ENCODE results near the gene SORL1.
"Not testable (repeated sequence)": the region's sequence is repeated elsewhere in the genome, so short reads cannot be mapped to it uniquely, and the experiment has no call there.

Gene SORL1

GRCh38 chr11:121631456-121631855, 179.3 kb downstream of the SORL1 start:
- no peak for DNase-seq (ENCODE audit: low read depth)

- DNase-seq (ENCODE audit: low read depth) = no peak
Observed at GRCh38 chr11:121634273-121634672, 182.2 kb downstream of the SORL1 start.

DNA sequence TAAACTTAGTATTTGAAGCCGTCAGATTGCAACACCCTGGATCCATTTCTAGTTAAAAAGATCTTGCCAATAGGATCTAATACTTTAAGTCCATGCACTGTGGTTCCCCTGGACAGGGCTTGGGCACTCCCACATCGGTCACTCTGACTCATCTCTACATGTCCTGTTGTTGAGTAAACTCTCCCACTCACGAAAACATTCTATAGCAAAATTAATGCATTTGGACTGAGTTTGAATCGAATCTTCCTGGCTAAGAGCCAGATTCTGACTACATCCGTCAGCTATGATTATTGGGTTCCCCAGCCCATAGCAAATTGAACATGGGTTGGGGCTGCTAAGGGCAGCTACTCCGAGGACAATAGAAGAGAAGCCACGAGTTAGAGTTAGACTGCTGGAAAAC, 182.8 kb downstream of the SORL1 start:
- DNase-seq (ENCODE audit: low read depth) = peak; percentile 81

- DNase-seq (ENCODE audit: low read depth) = no peak
Observed at GRCh38 chr11:121636081-121636799, 184.1 kb downstream of the SORL1 start.

GRCh38 chr11:121636800-121637176, 184.7 kb downstream of the SORL1 start:
- DNase-seq (ENCODE audit: low read depth) = no peak

DNA sequence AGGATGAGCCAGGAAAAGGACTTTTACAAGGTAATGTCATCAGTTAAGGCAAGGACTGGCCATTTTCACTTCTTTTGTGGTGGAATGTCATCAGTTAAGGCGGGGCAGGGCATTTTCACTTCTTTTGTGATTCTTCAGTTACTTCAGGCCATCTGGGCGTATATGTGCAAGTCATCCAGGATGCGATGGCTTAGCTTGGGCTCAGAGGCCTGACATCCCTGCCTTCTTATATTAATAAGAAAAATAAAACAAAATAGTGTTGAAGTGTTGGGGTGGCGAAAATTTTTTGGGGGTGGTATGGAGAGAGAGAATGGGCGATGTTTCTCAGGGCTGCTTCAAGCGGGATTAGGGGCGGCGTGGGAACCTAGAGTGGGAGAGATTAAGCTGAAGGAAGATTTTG, 185.5 kb downstream of the SORL1 start:
- DNase-seq (ENCODE audit: low read depth) = not testable (repeated sequence)

- DNase-seq (ENCODE audit: low read depth) = no peak
Observed at GRCh38 chr11:121643479-121644186, 191.5 kb downstream of the SORL1 start.

- DNase-seq (ENCODE audit: low read depth) = no peak
Observed at GRCh38 chr11:121644187-121644512, 192.0 kb downstream of the SORL1 start.

- no peak for DNase-seq (ENCODE audit: low read depth)
Observed at GRCh38 chr11:121645001-121645400, 192.9 kb downstream of the SORL1 start.

- no peak for DNase-seq (ENCODE audit: low read depth)
Observed at GRCh38 chr11:121645596-121645995, 193.5 kb downstream of the SORL1 start.

- DNase-seq (ENCODE audit: low read depth) = no peak
Observed at GRCh38 chr11:121648306-121648705, 196.2 kb downstream of the SORL1 start.

- no peak for DNase-seq (ENCODE audit: low read depth)
Observed at GRCh38 chr11:121649798-121650197, 197.7 kb downstream of the SORL1 start.

GRCh38 chr11:121650351-121651256, 198.5 kb downstream of the SORL1 start:
- DNase-seq (ENCODE audit: low read depth) = no peak

GRCh38 chr11:121651257-121651605, 199.1 kb downstream of the SORL1 start:
- no peak for DNase-seq (ENCODE audit: low read depth)

DNA sequence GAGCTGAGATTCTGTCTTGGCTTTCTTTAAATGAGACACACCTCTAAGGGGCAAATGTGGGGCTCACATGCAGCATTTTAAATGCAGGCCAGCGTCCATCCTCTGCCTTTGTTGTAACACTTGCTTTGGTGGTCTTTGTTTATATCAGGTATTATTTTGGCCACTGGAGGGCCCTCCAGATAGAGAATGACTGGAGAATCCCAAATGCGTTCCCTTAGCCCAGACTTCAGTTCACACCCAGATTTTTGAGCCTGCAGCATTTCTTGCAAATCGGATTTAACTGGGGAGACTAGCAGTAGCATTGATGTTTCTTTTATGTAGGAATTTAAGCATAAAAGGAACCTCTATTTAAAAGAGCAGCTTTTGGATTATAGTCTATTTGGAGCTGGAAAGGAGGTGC, 200.9 kb downstream of the SORL1 start:
- no peak for DNase-seq (ENCODE audit: low read depth)

DNA sequence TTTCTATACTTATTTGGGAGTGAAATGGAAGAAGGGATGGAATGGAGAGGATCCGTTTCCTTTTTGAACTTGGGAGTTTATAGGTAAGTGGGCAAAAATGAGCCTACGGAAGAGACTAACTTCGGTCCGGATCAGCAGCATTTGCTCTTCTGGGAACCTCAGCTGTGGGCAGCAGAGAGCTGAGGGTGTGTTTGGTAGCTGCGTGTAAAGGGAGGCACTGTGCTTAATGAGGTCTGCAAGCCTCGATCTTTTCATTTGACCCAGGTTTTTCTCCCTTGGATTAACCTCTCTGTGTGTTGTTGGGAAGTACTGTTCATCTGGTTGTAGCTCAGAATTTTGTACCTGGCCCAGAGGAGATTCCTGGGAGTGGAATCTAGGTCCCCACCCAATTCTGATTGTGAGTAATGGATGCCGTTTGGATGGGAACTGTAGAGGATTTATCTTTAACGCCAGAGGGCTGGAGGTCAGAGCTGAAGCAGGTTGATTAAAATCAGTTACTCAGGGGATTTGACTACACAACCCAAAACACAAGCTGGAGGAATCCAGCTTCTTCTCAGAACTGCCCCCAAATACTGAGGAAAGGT, 202.2 kb downstream of the SORL1 start:
- DNase-seq (ENCODE audit: low read depth) = no peak

DNA sequence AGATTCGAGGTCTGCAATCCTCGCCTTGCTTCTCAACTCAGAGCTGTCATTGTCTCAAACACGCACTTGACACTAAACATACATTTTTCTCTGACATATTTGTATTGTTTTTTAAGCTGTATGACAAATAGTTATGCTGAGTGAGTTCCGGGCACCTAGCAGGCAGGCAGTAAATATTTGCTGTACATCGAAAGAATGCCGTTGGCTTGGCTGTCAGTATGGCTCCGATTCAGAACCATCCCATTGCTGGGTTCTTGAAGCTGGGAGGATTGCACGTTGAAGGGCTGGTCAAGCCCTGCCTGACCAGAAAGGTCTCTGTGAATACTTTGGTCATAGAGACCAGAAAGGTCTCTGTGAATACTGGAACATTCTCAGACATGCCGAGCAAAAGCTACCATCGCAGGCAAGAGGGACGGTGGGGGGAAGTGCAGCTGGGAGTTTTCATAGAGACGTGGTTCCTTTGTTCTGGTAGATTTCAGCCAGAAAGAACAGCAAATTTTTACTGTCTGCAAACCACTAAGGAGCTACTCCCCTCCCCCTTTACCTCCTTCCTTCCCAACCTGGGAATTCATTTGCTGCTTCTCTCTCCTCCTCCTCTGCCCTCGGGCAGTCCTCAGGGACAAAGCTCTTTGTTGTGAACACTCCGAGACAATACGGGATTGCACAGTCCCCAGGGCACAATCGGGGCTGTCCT, 202.9 kb downstream of the SORL1 start:
- DNase-seq (ENCODE audit: low read depth) = no peak

DNA sequence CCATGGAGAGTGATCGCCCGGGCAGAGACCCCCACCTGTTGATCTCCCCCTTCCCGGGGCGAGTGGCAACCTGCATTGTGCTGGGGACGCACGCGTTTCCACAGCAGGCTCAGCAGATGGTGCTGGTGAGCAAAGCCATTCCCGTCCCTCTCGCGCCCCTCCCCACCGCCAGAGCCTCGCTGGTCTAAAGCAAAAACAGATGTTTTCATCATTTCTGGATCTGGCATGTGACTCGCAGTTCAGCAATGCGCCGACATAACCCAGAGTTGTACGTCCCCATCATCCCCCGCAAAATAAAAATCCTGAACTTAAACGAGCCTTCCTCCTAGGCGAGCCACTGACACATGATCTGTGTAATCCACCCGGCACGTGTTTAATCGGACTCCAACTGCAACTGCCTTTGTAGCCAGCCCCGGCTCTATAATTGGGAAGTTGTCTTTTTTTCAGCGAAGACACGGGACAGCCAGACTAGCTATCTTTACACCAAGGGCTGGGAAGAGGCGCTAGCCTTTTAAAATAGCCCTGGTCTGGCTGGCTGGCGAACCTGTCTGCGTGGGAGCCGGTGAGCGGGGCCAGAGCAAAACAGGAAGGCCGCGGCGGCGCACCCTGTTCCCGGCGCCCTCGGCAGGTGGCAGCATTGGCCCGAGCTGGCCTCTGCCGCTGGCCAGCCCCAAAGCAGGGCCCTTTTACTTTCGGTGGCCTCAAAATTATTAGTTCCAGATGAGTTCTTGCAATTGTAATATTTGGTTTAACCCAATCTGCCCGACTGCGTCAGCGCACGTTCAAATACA, 203.6 kb downstream of the SORL1 start:
- peak; percentile 95 for DNase-seq (ENCODE audit: low read depth)

DNA sequence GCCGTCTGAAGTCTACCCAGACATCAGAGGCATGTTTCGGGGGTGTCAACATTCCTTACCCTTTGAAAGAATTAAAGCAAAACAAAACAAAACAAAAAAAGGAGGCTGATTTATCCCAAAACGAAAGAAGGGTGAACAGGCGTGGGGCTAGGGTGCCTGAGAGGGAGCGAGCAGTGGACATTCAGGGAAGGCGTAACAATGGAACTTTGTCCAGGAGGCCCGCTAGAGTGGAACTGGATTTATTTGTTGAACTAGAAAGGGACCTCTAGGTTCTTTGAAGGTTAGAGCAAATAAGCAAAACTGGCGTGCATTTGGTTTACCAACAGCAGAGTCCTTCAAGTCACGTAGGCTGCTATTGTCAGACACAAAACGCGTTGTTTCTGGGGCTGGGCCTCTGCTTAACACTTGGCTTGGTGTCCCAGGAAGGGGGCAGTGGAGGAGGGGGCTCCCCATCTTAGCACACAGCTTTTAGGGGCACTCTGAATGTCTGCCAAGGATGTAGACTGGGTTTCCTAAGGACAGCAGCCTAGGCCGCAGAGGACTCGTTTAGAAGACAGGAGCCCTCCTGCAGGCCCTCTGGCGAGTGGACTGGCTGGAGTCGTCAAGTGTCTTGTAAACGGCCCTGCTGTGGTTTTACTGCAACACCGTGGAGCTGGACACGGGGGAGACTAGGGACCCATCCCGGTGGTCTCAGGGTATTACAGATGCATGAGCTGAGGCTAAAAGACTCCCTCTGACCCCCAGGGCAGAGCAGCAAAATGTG, 204.4 kb downstream of the SORL1 start:
- DNase-seq (ENCODE audit: low read depth) = no peak

DNA sequence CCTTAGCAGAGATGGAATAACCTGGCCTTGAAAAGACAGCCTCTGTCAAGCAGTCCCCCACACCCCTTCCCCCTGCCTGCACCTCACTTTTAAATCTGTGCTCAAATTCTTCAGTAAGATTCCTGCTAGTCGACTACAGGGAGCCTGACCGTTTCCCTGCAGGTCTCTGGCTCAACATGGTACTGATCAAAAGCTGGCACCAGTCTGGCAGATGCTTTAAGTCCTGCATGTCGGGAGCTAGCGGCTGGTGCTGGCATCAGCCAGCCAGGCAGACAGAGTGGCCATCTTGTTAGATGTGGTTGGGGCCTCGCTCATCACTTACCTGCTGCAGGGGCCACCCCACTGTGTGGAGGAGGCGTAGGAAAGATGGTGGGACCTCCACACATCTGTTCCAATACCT, 205.0 kb downstream of the SORL1 start:
- DNase-seq (ENCODE audit: low read depth) = no peak

Data from stromal cell of bone marrow (primary cell).